ENCODE data around the gene GPS2. TPM values are rescaled to one million over a fixed set of nuclear protein-coding genes. Genes with fewer than 3 reads are reported as not detected.
A peak's percentile ranks its signal among the peaks of the same experiment; 100 is the strongest.

Gene GPS2
- total RNA-seq, 4 donors from 2014 or later: 77.4 to 123 (median 87.0) TPM

DNA sequence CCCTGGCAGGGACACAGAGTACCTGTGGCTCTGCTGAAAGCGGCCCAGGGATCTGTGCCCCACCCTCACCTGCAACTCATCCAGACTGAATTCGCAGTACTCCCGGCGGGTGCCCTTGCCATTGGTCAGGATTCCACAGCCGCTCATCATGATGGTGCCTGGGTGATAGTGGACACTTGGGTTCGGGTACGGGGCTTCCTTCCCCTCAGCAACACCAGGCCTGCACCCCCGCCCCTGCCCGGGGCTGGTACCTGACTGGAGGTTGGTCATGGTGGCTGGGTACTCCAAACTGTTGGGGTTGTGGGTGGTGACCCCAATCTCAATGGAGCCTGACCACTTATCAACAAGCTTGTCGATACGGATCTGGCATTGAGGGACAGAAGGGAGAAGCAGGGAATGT, 11.0 kb upstream of the GPS2 start:
- no peak for DNase-seq (ENCODE audit: low spot score in 2 of 2)
- 93% methylated on average over 4 of the region's 11 CpGs for WGBS
- Histone ChIP-seq H3K27ac (no peak overlapping the region), H3K9me3 (no peaks in the 10 kb centered on the region), H3K36me3 (peaks cover 46% of the 10 kb centered on the region), H3K4me1 (peaks cover 26% of the 10 kb centered on the region), H3K4me3 (no peak overlapping the region), H3K27me3 (no peaks in the 10 kb centered on the region)
- TF ChIP-seq EP300 (IDR thresholded peaks at IDR 0.05) (no peak), POLR2AphosphoS5 (IDR thresholded peaks at IDR 0.05) (no peak), POLR2A (IDR thresholded peaks at IDR 0.05) (no peak)
- TF ChIP-seq, protein P1, sequence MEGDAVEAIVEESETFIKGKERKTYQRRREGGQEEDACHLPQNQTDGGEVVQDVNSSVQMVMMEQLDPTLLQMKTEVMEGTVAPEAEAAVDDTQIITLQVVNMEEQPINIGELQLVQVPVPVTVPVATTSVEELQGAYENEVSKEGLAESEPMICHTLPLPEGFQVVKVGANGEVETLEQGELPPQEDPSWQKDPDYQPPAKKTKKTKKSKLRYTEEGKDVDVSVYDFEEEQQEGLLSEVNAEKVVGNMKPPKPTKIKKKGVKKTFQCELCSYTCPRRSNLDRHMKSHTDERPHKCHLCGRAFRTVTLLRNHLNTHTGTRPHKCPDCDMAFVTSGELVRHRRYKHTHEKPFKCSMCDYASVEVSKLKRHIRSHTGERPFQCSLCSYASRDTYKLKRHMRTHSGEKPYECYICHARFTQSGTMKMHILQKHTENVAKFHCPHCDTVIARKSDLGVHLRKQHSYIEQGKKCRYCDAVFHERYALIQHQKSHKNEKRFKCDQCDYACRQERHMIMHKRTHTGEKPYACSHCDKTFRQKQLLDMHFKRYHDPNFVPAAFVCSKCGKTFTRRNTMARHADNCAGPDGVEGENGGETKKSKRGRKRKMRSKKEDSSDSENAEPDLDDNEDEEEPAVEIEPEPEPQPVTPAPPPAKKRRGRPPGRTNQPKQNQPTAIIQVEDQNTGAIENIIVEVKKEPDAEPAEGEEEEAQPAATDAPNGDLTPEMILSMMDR (IDR thresholded peaks at IDR 0.05): no peak

DNA sequence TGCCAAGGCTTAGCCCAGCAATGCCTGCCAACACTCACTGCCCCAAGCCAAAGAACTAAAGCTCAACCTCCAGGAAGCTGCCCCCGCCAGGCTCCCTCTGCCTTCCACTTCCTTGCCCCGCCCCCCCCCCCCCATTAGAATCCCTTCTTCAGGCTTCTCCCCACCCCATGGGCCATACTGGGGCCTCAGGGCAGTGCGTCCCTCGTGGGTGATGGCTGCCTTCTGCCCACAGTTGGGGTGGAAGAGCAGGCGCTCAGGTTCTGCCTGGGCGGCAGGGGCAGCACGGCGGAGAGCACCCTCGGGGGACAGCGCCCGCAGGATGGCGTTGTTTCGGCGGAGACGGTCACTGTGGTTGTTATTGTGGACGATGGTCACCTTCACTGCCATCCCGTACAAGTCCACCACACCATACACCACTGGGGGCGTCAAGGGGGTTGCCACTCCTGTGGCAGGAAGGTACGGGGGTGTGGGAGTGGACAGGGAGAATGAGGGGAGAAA, 9.9 kb upstream of the GPS2 start:
- Histone ChIP-seq H3K9me3 (no peaks in the 10 kb centered on the region), H3K4me1 (peaks cover 18% of the 10 kb centered on the region), H3K36me3 (peaks cover 54% of the 10 kb centered on the region), H3K4me3 (no peak overlapping the region), H3K27ac (no peak overlapping the region), H3K27me3 (no peaks in the 10 kb centered on the region)
- TF ChIP-seq POLR2AphosphoS5 (IDR thresholded peaks at IDR 0.05) (no peak), POLR2A (IDR thresholded peaks at IDR 0.05) (no peak), EP300 (IDR thresholded peaks at IDR 0.05) (no peak)
- TF ChIP-seq, protein P1 (IDR thresholded peaks at IDR 0.05): no peak
- 94% methylated on average over 19 of the region's 19 CpGs for WGBS
- no peak for DNase-seq (ENCODE audit: low spot score in 2 of 2)

DNA sequence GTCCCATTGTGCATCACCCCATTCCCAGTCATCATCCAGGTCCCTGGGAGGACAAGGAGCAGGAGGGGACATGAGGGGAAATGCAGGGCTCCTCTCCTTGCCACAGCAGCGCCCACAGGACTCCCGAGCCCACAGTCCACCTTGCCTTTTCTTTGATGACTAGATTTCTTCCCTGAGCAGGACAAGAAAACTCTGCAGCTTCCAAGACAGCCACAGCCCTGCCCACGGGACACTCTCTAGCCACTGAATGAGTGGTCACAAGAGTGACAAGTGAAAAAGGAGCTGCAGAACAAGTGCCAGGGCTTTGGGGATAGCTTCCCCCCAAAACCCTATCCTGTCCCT, 9.2 kb upstream of the GPS2 start:
- H3K4me3 ChIP-seq: no peak overlapping the region
- 80% methylated on average over 3 of the region's 3 CpGs for WGBS
- H3K27me3 ChIP-seq: no peaks in the 10 kb centered on the region
- no peaks in the 10 kb centered on the region for H3K9me3 ChIP-seq
- no peak overlapping the region for H3K27ac ChIP-seq
- peaks cover 54% of the 10 kb centered on the region for H3K36me3 ChIP-seq
- DNase-seq (ENCODE audit: low spot score in 2 of 2): no peak
- TF ChIP-seq EP300 (IDR thresholded peaks at IDR 0.05): no peak
- no peak for TF ChIP-seq POLR2A (IDR thresholded peaks at IDR 0.05)
- H3K4me1 ChIP-seq: peaks cover 15% of the 10 kb centered on the region

DNA sequence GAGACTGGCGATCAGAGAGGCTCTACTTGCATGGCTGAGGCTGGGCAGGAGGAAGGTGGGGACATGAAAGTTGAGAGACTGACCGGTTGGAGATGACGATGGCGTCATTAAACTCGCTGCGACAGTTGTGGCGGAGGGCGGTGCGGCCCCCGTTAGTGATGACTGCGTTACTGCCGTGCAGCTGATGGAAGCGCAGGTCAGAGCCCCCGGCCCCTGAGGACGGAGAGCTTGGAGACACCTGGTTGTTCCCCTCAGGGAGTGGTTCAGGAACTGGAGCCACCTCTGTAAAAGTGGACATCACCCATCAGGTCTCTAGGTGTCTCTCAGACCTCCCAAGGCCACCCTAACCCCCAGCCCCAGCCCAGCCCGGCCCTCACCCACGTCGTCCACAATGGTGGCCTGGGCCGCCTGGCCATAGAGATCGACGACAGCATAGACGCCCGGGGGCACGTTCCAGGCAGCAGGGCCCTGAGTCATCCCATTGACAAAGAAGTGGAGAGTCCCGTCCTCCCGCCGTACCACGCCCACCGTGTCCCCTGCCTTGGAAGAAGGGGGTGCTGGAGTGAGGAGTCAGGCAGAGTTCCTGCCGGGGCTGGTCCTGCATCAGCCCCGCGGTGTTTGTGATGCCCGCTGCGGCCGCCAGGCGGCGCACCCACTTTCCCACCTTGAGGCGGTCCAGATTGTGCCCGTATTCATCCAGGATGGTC, 8.7 kb upstream of the GPS2 start:
- H3K36me3 ChIP-seq: peaks cover 57% of the 10 kb centered on the region
- H3K27ac ChIP-seq: no peak overlapping the region
- H3K27me3 ChIP-seq: no peaks in the 10 kb centered on the region
- WGBS: 82% methylated on average over 27 of the region's 39 CpGs
- TF ChIP-seq, protein P1 (IDR thresholded peaks at IDR 0.05): peak; percentile 66 to 92
- no peak for TF ChIP-seq POLR2AphosphoS5 (IDR thresholded peaks at IDR 0.05)
- no peak overlapping the region for H3K4me3 ChIP-seq
- peaks cover 15% of the 10 kb centered on the region for H3K4me1 ChIP-seq
- peak in 1 of 2 donors; percentile 68 for DNase-seq (ENCODE audit: low spot score in 2 of 2)
- H3K9me3 ChIP-seq: no peaks in the 10 kb centered on the region

DNA sequence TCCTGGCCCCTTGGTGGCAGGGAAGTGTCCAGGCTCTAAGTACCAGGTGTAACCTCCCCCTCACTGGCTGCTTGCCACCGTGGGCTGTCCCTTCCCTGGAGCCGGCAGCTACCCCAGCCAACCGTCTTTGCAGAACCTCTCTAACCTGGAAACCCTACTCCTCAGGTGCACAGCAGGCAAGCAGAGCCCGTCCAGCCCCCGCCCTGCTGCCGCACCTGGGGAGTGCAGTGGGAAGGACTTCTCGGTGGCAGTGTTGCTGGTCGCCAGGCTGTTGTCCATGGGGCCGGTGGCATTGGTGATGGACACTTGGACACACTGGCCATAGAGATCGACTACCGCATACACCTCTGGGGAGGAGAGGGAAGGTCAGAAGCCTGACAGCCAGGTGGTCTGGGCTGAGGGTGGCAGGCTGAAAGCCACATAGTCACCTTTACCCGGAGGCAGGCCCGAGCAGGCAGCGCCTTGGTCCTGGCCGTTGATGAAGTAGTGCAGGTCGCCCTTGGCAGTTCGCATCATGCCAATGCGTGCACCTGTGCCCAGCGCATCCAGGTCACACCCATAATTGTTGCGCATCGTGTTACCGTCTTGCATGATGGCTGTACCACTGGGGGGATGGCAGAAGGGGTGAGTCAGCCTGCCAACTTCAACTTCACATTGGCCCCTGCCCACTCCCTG, 7.5 kb upstream of the GPS2 start:
- peaks cover 3% of the 10 kb centered on the region for H3K4me1 ChIP-seq
- TF ChIP-seq POLR2AphosphoS5 (IDR thresholded peaks at IDR 0.05): no peak
- no peak for TF ChIP-seq POLR2A (IDR thresholded peaks at IDR 0.05)
- no peak for TF ChIP-seq EP300 (IDR thresholded peaks at IDR 0.05)
- TF ChIP-seq, protein P1 (IDR thresholded peaks at IDR 0.05): no peak
- peaks cover 69% of the 10 kb centered on the region for H3K36me3 ChIP-seq
- H3K9me3 ChIP-seq: no peaks in the 10 kb centered on the region
- H3K27ac ChIP-seq: no peak overlapping the region
- DNase-seq (ENCODE audit: low spot score in 2 of 2): no peak
- no peaks in the 10 kb centered on the region for H3K27me3 ChIP-seq
- no CpG with 5 or more reads among the region's 22 CpGs for WGBS
- no peak overlapping the region for H3K4me3 ChIP-seq
